ENCODE results near the gene PPM1M. TPM values are rescaled to one million over a fixed set of nuclear protein-coding genes. Genes with fewer than 3 reads are reported as not detected.

PPM1M gene
- total RNA-seq, 3 donors from 2014 or later, result 3.9 to 21.4 (median 9.7) TPM

DNA sequence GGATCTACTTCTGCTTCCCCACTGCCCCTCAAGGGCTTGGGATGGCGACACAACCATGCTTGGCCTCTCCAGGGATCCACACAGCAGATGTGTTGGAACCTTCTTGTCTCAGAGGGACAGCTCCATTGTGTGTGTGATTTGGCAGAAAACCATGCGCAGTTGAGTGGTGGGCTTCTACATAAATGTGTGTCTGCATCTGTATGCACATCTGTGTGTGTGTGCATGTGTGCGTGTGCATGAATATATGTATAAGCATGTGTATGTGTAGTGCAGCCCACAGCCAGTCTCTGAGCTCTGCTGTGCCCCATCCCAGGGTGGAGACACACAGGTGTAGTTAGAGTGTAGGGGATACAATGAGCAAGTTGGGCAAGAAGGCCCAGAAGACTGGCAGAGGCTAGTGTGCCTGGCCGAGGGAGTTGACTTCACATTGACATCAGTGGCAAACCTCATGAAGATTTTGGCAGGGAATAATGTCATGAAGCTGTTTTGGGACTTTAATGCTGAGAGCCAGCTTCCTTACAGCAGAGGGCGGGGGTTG lies 50.2 kb downstream of the PPM1M start:
- peaks cover 11% of the 10 kb centered on the region for H3K4me1 ChIP-seq (ENCODE audit: low read depth)
- H3K4me3 ChIP-seq, result no peak overlapping the region
- no peaks in the 10 kb centered on the region for H3K9me3 ChIP-seq
- DNase-seq, result peak in 1 of 3 donors; percentile 7
- TF ChIP-seq, protein P1, sequence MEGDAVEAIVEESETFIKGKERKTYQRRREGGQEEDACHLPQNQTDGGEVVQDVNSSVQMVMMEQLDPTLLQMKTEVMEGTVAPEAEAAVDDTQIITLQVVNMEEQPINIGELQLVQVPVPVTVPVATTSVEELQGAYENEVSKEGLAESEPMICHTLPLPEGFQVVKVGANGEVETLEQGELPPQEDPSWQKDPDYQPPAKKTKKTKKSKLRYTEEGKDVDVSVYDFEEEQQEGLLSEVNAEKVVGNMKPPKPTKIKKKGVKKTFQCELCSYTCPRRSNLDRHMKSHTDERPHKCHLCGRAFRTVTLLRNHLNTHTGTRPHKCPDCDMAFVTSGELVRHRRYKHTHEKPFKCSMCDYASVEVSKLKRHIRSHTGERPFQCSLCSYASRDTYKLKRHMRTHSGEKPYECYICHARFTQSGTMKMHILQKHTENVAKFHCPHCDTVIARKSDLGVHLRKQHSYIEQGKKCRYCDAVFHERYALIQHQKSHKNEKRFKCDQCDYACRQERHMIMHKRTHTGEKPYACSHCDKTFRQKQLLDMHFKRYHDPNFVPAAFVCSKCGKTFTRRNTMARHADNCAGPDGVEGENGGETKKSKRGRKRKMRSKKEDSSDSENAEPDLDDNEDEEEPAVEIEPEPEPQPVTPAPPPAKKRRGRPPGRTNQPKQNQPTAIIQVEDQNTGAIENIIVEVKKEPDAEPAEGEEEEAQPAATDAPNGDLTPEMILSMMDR (IDR thresholded peaks at IDR 0.05), result no peak
- no peak for ATAC-seq
- intact Hi-C loops (cut with DNase I, micrococcal nuclease), result no loop called here
- H3K36me3 ChIP-seq (ENCODE audit: low read depth), result no peaks in the 10 kb centered on the region

GRCh38 chr3:52297242-52298148 lies 51.9 kb downstream of the PPM1M start:
- peak in 1 of 3 donors; percentile 29 for DNase-seq
- intact Hi-C loops (cut with DNase I, micrococcal nuclease), result no loop called here
- Histone ChIP-seq H3K4me3 (no peak overlapping the region), H3K4me1 (ENCODE audit: low read depth) (no peaks in the 10 kb centered on the region), H3K9me3 (no peaks in the 10 kb centered on the region), H3K36me3 (ENCODE audit: low read depth) (no peaks in the 10 kb centered on the region)
- no peak for ATAC-seq
- TF ChIP-seq, protein P1 (IDR thresholded peaks at IDR 0.05), result no peak

DNA sequence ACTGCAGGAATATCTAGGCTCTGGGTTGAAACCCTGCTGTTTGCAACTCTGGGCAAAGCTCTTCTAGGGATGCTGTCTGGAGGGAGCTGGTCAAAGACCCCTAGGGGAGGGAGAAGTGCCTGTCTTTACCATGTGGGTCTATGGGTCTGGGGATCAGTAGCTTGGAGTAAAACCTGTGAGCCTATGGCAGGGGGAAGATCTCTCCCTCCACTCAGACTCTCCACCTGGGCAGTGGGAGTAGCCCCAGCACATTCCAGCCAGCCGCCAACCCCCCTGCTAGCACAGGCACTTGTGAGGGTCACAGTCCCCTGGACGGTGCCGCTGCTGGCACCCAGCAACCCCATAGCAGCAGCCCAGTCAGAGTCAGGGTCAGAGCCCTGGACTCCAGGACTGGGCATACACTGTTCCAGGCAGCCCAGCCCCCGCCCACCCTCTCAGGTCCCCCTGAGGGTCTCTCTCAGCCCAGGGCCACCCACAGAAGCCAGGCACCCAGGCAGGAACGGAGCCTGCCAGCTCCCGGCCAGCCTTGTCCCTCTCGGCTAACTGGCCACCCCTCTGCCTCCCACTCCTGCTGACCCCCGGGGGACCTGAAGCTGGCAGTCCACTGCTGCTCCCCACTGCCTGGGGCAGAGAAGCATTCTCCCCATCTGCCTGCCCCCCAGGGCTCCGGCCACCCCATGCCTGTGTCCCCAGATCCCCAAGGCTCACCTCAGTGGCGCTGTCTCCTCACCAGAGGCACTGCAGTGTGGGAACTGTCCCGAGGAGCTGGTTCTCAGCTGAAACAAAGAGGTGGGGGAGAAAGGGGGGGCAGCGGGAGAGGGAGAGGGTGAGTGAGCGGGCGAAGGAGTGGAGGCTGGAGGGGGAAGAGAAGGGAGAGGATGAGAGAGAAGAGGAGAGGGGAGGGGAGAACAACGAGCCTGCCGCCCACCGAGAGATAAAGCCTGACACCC lies 52.9 kb downstream of the PPM1M start:
- peak in 1 of 3 donors; percentile 42 for DNase-seq
- TF ChIP-seq, protein P1 (IDR thresholded peaks at IDR 0.05), result no peak
- no peaks in the 10 kb centered on the region for H3K9me3 ChIP-seq
- no peak for ATAC-seq
- intact Hi-C loops (cut with DNase I, micrococcal nuclease), result no loop called here
- H3K36me3 ChIP-seq (ENCODE audit: low read depth), result no peaks in the 10 kb centered on the region
- H3K4me3 ChIP-seq, result no peak overlapping the region
- no peaks in the 10 kb centered on the region for H3K4me1 ChIP-seq (ENCODE audit: low read depth)

DNA sequence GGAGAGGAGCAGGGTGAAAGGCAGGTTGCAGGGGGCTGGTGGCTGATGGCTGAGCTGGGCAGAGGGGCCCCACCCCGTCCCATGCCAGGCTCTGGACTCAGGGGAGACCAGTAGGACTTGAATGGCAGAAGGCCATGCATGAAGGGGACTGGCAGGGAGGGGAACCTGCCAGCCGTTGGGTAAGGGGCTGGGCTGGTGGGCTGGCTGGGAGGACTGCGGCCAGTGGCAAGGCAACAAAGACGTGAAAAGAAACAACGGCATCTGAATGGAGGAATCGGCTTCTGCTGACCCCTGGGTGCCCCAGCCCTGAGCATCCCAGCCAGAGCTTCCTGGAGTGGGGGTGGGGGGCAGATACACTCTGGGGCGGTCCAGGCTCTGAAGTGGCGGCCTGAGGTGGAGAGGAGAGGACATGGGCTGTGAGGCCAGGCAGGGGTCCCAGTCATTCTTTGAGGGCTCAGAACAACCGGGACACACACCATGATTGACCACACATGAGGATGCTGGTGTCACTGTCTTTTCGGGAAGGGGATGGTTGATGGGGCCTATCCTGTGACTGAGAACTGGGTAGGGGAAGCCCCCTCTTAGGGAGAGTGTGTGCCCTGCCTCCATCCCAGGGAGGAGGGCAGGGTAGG lies 53.8 kb downstream of the PPM1M start:
- ATAC-seq, result peak; percentile 7
- Histone ChIP-seq H3K9me3 (no peaks in the 10 kb centered on the region), H3K4me3 (no peak overlapping the region), H3K36me3 (ENCODE audit: low read depth) (no peaks in the 10 kb centered on the region), H3K4me1 (ENCODE audit: low read depth) (no peaks in the 10 kb centered on the region)
- intact Hi-C loops (cut with DNase I, micrococcal nuclease), result no loop called here
- TF ChIP-seq, protein P1 (IDR thresholded peaks at IDR 0.05), result no peak
- no peak for DNase-seq

Small RNA genes lying within 50 kb of the gene (microRNA-seq; reads per million reads assigned to microRNA genes)
- not detected for gene MIR135A1
- gene MIRLET7G, result 76,111 reads per million, percentile 99 among the genes with 10 or more reads in this experiment

Other genes starting within 250 kb of the PPM1M start
- gene RPL29, start 249.9 kb upstream of the PPM1M start, total RNA-seq, result 100 to 1,000 TPM; 782 to 973 (median 946) TPM
- gene DUSP7, start 189.2 kb upstream of the PPM1M start, total RNA-seq, result 10 to 100 TPM in 1 of 3 donors, 1 to 10 TPM in 2; 6.9 to 12.3 (median 8.0) TPM
- 10 to 100 TPM in 1 of 3 donors, 1 to 10 TPM in 2; 2.9 to 12.1 (median 7.7) TPM for gene POC1A, start 91.3 kb upstream of the PPM1M start, total RNA-seq
- gene ALAS1, start 47.6 kb upstream of the PPM1M start, total RNA-seq, result 100 to 1,000 TPM in 1 of 3 donors, 10 to 100 TPM in 2; 67.2 to 103 (median 94.6) TPM
- gene TLR9, start 20.1 kb upstream of the PPM1M start, total RNA-seq, result under 1 TPM in 2 of 3 donors, not detected in 1; 0.77 to 0.89 TPM
- gene TWF2, start 6.6 kb upstream of the PPM1M start, total RNA-seq, result 10 to 100 TPM; 39.1 to 41.1 (median 41.0) TPM
- gene WDR82, start 32.9 kb downstream of the PPM1M start, total RNA-seq, result 10 to 100 TPM; 55.8 to 83.1 (median 62.9) TPM
- gene GLYCTK, start 42.1 kb downstream of the PPM1M start, total RNA-seq, result 10 to 100 TPM; 37.1 to 78.6 (median 42.7) TPM
- gene DNAH1, start 70.6 kb downstream of the PPM1M start, total RNA-seq, result 10 to 100 TPM in 2 of 3 donors, 1 to 10 TPM in 1; 9.0 to 25.9 (median 10.9) TPM
- 10 to 100 TPM; 69.3 to 87.0 (median 84.1) TPM for gene BAP1, start 164.2 kb downstream of the PPM1M start, total RNA-seq
- 10 to 100 TPM; 13.9 to 24.7 (median 17.6) TPM for gene PHF7, start 164.9 kb downstream of the PPM1M start, total RNA-seq
- 10 to 100 TPM in 1 of 3 donors, 1 to 10 TPM in 2; 2.7 to 10.2 (median 3.1) TPM for gene SEMA3G, start 199.3 kb downstream of the PPM1M start, total RNA-seq
- 1 to 10 TPM in 2 of 3 donors, under 1 TPM in 1; 0.60 to 6.3 (median 2.5) TPM for gene TNNC1, start 208.3 kb downstream of the PPM1M start, total RNA-seq
- gene NISCH, start 209.8 kb downstream of the PPM1M start, total RNA-seq, result 10 to 100 TPM; 57.6 to 91.0 (median 72.1) TPM
- 100 to 1,000 TPM in 2 of 3 donors, 10 to 100 TPM in 1; 51.7 to 187 (median 145) TPM for gene STAB1, start 249.6 kb downstream of the PPM1M start, total RNA-seq